Measurements from ENCODE around the gene AZU1.

DNA sequence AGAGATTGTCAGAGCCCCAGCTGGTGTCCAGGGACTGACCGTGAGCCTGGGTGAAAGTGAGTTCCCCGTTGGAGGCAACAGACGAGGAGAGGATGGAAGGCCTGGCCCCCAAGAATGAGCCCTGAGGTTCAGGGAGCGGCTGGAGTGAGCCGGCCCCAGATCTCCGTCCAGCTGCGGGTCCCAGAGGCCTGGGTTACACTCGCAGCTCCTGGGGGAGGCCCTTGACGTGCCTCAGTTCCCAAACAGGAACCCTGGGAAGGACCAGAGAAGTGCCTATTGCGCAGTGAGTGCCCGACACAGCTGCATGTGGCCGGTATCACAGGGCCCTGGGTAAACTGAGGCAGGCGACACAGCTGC, 23.3 kb downstream of the AZU1 start:
- peak in 1 of 3 donors; percentile 15 for TF ChIP-seq POLR2A (IDR thresholded peaks at IDR 0.05)
- TF ChIP-seq, protein P1, sequence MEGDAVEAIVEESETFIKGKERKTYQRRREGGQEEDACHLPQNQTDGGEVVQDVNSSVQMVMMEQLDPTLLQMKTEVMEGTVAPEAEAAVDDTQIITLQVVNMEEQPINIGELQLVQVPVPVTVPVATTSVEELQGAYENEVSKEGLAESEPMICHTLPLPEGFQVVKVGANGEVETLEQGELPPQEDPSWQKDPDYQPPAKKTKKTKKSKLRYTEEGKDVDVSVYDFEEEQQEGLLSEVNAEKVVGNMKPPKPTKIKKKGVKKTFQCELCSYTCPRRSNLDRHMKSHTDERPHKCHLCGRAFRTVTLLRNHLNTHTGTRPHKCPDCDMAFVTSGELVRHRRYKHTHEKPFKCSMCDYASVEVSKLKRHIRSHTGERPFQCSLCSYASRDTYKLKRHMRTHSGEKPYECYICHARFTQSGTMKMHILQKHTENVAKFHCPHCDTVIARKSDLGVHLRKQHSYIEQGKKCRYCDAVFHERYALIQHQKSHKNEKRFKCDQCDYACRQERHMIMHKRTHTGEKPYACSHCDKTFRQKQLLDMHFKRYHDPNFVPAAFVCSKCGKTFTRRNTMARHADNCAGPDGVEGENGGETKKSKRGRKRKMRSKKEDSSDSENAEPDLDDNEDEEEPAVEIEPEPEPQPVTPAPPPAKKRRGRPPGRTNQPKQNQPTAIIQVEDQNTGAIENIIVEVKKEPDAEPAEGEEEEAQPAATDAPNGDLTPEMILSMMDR (IDR thresholded peaks at IDR 0.05) = no peak

Measured in body of pancreas (tissue), 4 donors.